ENCODE results near the gene PIK3R2.
A peak's percentile ranks its signal among the peaks of the same experiment; 100 is the strongest.

The PIK3R2 gene

DNA sequence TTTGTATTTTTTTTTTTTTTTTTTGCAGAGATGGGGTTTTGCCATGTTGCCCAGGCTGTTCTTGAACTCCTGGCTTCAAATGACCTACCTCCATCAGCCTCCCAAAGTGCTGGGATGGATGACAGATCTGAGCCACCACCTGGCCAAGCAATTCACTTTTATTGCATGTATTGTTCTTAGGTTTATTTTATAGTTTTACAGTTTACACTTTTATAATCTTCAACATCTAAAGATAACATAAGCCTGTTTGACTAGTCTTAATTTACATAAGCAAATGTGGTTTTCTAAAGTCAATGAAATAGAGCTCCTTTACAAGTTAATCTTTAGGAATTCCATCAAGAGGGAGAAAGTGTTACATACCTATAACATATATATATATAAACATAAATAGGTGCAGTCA lies 30.6 kb downstream of the PIK3R2 start:
- no peak overlapping the region for H3K4me3 ChIP-seq (ENCODE audit: low read length)
- DNase-seq (ENCODE audit: low read depth): no peak
- TF ChIP-seq, protein P1, sequence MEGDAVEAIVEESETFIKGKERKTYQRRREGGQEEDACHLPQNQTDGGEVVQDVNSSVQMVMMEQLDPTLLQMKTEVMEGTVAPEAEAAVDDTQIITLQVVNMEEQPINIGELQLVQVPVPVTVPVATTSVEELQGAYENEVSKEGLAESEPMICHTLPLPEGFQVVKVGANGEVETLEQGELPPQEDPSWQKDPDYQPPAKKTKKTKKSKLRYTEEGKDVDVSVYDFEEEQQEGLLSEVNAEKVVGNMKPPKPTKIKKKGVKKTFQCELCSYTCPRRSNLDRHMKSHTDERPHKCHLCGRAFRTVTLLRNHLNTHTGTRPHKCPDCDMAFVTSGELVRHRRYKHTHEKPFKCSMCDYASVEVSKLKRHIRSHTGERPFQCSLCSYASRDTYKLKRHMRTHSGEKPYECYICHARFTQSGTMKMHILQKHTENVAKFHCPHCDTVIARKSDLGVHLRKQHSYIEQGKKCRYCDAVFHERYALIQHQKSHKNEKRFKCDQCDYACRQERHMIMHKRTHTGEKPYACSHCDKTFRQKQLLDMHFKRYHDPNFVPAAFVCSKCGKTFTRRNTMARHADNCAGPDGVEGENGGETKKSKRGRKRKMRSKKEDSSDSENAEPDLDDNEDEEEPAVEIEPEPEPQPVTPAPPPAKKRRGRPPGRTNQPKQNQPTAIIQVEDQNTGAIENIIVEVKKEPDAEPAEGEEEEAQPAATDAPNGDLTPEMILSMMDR (conservative IDR thresholded peaks at IDR 0.05; ENCODE audit: low read length): no peak

DNA sequence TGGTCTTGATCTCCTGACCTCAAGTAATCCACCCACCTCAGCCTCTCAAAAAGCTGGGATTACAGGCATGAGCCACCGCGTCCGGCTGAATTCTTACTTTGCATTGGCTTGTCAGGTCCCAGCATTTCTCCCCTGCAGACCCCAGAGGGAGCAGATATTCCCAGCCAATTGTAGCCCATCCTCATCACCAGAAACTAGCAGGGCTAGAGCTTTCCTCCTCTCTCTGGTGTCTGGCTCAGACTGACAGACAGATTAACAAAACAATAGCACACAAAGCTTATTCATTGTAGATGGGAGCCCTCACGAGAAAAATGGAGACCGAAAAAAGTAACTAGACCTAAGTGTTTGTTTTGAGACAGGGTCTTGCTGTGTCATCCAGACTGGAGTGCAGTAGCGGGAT lies 32.6 kb downstream of the PIK3R2 start:
- no peak overlapping the region for H3K4me3 ChIP-seq (ENCODE audit: low read length)
- DNase-seq (ENCODE audit: low read depth): no peak
- TF ChIP-seq, protein P1 (conservative IDR thresholded peaks at IDR 0.05; ENCODE audit: low read length): no peak

DNA sequence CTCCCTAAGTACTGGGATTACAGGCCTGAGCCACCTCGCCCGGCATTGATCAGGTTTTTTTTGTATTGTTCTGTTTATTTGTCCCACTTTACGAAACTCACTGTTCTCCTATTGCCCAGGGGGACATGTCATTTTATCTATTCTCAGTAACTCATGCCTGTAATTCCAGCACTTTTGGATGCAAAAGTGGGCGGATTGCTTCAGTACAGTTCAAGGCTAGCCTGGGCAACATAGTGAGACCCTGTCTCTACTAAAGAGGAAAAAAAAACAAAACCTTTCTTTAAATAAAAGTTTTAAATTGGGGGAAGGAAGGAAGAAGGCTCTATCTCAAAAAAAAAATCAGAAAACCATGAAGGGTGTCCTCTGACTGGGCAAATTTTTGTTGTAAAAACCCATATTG lies 37.3 kb downstream of the PIK3R2 start:
- no peak overlapping the region for H3K4me3 ChIP-seq (ENCODE audit: low read length)
- TF ChIP-seq, protein P1 (conservative IDR thresholded peaks at IDR 0.05; ENCODE audit: low read length): no peak
- DNase-seq (ENCODE audit: low read depth): no peak

DNA sequence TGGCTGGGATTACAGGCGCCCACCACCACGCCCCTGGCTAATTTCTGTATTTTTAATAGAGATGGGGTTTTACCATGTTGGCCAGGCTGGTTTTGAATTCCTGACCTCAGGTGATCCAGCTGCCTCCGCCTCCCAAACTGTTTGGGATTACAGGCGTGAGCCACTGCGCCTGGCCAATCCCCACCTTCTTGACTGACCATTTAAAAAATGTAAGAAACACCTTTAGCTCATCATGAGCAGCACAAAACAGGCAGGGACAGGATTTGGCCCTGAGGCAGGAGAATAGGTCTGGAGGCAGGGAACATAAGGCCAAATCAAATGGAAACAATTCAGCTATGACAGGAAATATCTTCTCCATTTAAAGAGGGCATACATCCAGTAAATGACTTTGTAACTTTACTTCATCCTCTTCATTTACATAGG lies 38.7 kb downstream of the PIK3R2 start:
- peak overlapping the region; percentile 74 for H3K4me3 ChIP-seq (ENCODE audit: low read length)
- TF ChIP-seq, protein P1 (conservative IDR thresholded peaks at IDR 0.05; ENCODE audit: low read length): no peak
- DNase-seq (ENCODE audit: low read depth): no peak

DNA sequence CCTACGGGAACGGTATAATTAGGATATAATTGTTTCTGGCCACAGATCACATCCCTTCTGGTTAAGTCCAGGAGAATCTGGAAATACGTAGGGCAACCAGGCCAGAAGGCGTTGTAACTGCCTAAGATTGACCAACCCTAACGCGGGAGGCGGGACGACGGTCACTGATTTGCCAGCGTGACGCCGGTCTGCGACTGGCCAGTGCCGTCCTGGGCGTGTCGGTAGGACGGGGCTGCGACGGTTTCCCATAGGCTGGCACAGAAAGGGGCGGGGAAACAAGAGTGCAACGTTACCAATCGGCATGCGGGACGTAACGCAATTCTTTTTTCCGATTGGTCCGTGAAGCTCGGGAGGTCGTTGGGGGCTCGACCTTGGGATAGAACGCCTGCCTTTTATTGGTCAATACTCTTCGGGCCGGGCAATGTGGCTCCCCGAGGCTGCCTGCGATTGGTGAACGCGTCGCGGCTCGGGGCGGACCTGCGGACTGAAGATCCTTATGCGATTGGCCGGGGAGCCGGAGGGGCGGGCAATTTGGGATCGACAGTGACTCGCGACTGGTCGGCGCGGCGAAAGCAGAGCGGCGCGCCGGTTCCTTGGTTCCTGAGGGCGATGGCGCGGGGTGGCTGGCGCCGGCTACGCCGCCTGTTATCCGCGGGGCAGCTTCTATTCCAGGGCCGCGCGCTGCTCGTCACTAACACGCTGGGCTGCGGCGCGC lies 39.9 kb downstream of the PIK3R2 start, which contains the start of gene MPV17L2:
Gene MPV17L2 (plus strand): TSS at position 546 of the 715 bp plus-strand sequence. CDS start 64 bp downstream, at position 610.
- peak; percentile 100 for DNase-seq (ENCODE audit: low read depth)
- H3K4me3 ChIP-seq (ENCODE audit: low read length): peak within 1 kb of the TSS; percentile 78
- TF ChIP-seq, protein P1 (conservative IDR thresholded peaks at IDR 0.05; ENCODE audit: low read length): no peak

DNA sequence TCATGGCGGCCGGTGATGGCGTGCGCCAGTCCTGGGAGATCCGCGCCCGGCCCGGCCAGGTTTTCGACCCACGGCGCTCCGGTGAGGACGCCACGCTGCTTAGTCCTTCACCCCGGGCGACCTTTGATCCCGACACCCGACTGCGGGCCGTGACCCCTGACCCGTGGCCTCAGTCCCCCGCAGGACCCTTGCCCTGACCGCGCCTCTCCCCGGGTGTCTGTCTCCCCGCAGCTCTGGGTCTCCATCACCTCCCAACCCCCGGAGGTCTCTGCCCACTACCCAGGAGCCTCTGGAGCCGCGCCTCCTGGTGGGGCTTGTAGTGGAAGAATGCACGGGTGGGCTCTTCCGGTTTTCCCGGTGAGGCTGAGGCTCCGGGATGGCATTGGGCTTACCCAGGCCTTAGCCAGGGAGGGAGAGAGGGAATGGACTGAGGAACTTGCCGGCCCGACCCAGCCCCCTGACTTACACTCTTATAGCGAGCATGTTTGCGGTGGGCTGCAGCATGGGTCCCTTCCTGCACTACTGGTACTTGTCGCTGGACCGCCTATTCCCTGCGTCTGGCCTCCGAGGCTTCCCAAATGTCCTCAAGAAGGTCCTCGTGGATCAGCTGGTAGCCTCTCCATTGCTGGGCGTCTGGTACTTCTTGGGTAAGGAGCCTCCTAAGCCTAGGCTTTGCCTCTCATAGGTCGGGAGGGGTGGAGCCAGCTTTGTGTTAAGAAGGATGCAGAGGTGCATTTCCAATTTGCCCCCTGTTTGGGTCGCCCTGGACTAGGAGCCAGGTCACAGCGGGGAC lies 40.6 kb downstream of the PIK3R2 start:
- no peak for DNase-seq (ENCODE audit: low read depth)
- H3K4me3 ChIP-seq (ENCODE audit: low read length): peak overlapping the region; percentile 78
- TF ChIP-seq, protein P1 (conservative IDR thresholded peaks at IDR 0.05; ENCODE audit: low read length): no peak

- no peak for DNase-seq (ENCODE audit: low read depth)
- TF ChIP-seq, protein P1 (conservative IDR thresholded peaks at IDR 0.05; ENCODE audit: low read length): no peak
- H3K4me3 ChIP-seq (ENCODE audit: low read length): peak overlapping the region; percentile 78
These were observed 41.2 kb downstream of the PIK3R2 start for GRCh38 chr19:18194181-18194530.

Data from AG10803 (cell line).